22Rv1 (cell line): ENCODE data around the gene TSPAN10.

Experiments used
- CTCF ChIP-seq: fragments of 450-650 bp; IDR thresholded peaks from 2 replicates; pipeline ENCODE4 v1.5.1; 2017; ENCODE audit warnings: mild to moderate bottlenecking
- ZFX ChIP-seq: fragments of 450-650 bp; IDR thresholded peaks from 2 replicates; pipeline ENCODE4 v1.6.1; 2017; ENCODE audit warnings: antibody characterized with exemption, borderline replicate concordance

GRCh38 chr17:81612172-81612970 lies 24.6 kb upstream of the TSPAN10 start:
- TF ChIP-seq CTCF (no peak), ZFX (no peak)
